ENCODE results near the gene SRBD1. TPM values are rescaled to one million over a fixed set of nuclear protein-coding genes. Genes with fewer than 3 reads are reported as not detected.

SRBD1 gene
- total and polyA plus RNA-seq, 2 experiments from 2014 or later, result 8.1 to 19.2 TPM

DNA sequence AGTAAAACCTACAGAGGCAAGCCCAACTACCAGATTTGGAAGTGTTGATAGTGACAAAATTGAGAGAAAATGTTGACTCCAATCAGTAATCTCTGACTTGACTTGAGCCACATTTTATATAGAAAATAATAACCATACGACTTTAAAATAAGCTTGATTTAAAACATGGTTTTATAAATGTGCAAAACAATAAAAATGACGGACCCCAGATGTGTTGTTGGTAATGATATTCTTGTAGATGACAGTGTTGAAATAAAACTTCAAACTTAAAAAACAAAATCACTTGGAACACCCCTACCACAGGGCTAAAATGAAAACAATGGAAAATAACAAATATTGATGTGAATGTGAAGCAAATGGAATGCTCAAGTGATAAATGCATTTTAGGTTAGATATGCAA lies 188.1 kb downstream of the SRBD1 start:
- H3K4me1 ChIP-seq (ENCODE audit: insufficient read depth), result no peaks in the 10 kb centered on the region
- H3K27me3 ChIP-seq (replicated peaks; ENCODE audit: insufficient read depth), result no peaks in the 10 kb centered on the region
- no peaks in the 10 kb centered on the region for H3K9me2 ChIP-seq (ENCODE audit: insufficient read depth)
- H3F3A ChIP-seq (ENCODE audit: insufficient read depth), result no peaks in the 10 kb centered on the region
- DNase-seq, result no peak
- TF ChIP-seq EZH2 (IDR thresholded peaks at IDR 0.05; ENCODE audit: insufficient read depth, poor library complexity, severe bottlenecking) (no peak), EZH2phosphoT487 (IDR thresholded peaks at IDR 0.05; ENCODE audit: insufficient read depth, low read depth) (no peak)
- no peaks in the 10 kb centered on the region for H3K9me3 ChIP-seq (ENCODE audit: low read depth)
- 33 to 57% methylated on average over 2 of the region's 2 CpGs for WGBS, 2 experiments (ENCODE audit: low coverage in 1 of 2, low lambda C conversion rate in 2 of 2, missing lambda C conversion rate in 2 of 2)
- H4K20me1 ChIP-seq (ENCODE audit: insufficient read depth), result no peaks in the 10 kb centered on the region
- H2AFZ ChIP-seq, result no peak overlapping the region
- no peak overlapping the region for H3K4me2 ChIP-seq (ENCODE audit: unreplicated experiment)
- in situ Hi-C loops (cut with MboI), result no loop called here
- no peak overlapping the region for H3K9ac ChIP-seq
- peaks cover 8% of the 10 kb centered on the region; the same call in 1 of the 2 replicates for H3K36me3 ChIP-seq (ENCODE audit: low read depth)
- no peak overlapping the region for H3K4me3 ChIP-seq
- no peak overlapping the region for H3K27ac ChIP-seq
- H3K79me2 ChIP-seq (ENCODE audit: insufficient read depth), result no peaks in the 10 kb centered on the region

DNA sequence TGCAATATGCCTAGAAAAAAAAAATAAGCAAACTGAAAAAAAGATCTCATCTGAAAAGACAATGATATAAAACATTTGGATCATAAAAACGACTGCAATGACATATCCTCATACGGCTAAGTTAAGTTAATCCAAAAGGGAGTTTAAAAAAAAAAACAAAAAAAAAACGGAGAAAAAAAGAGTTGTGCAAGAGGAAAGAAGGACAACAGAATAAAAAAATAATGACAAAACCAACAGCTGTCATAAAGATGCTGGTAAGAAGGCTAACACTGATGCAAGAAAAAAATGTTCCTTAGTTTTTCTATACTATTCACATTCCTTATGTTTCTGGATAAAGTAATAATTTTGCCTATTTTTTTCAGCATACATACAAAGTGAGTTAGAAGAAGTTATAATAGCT lies 192.5 kb downstream of the SRBD1 start:
- H3K4me2 ChIP-seq (ENCODE audit: unreplicated experiment), result no peak overlapping the region
- WGBS, 2 experiments (ENCODE audit: low coverage in 1 of 2, low lambda C conversion rate in 2 of 2, missing lambda C conversion rate in 2 of 2), result 46 to 70% methylated on average over 3 of the region's 3 CpGs
- peaks cover 11% of the 10 kb centered on the region; the same call in 1 of the 2 replicates for H3K36me3 ChIP-seq (ENCODE audit: low read depth)
- TF ChIP-seq EZH2phosphoT487 (IDR thresholded peaks at IDR 0.05; ENCODE audit: insufficient read depth, low read depth) (no peak), EZH2 (IDR thresholded peaks at IDR 0.05; ENCODE audit: insufficient read depth, poor library complexity, severe bottlenecking) (no peak)
- H4K20me1 ChIP-seq (ENCODE audit: insufficient read depth), result no peaks in the 10 kb centered on the region
- no peaks in the 10 kb centered on the region for H3K9me2 ChIP-seq (ENCODE audit: insufficient read depth)
- H3K27me3 ChIP-seq (replicated peaks; ENCODE audit: insufficient read depth), result no peaks in the 10 kb centered on the region
- DNase-seq, result no peak
- no peaks in the 10 kb centered on the region for H3K4me1 ChIP-seq (ENCODE audit: insufficient read depth)
- no peak overlapping the region for H3K27ac ChIP-seq
- H3K9me3 ChIP-seq (ENCODE audit: low read depth), result no peaks in the 10 kb centered on the region
- in situ Hi-C loops (cut with MboI), result no loop called here
- H3K4me3 ChIP-seq, result no peak overlapping the region
- no peaks in the 10 kb centered on the region for H3K79me2 ChIP-seq (ENCODE audit: insufficient read depth)
- no peak overlapping the region for H2AFZ ChIP-seq
- no peak overlapping the region for H3K9ac ChIP-seq
- no peaks in the 10 kb centered on the region for H3F3A ChIP-seq (ENCODE audit: insufficient read depth)

DNA sequence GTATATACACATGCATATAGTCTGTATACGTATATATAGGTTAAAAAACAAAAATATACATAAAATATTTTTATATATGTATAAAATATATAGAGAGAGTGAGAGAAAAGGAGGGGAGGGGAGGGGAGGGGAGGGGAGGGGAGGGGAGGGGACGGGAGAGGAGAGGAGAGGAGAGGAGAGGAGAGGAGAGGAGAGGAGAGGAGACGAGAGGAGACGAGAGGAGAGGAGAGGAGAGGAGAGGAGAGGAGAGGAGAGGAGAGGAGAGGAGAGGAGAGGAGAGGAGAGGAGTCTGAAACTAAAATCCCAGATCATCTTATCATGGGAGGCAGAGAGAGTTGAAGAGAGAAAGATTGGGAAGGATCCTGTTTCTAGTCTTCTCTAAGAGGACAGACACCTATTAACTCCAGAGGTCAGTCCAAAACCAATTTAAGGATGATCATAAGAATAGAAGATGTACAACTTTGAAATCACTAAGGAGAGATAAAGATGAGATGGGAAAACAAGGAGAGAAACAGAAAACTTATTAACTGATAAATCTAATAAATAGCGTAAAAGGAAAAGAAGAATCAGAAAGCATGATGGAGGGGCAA lies 195.4 kb downstream of the SRBD1 start:
- in situ Hi-C loops (cut with MboI), result no loop called here
- no peaks in the 10 kb centered on the region for H3K4me1 ChIP-seq (ENCODE audit: insufficient read depth)
- TF ChIP-seq EZH2 (IDR thresholded peaks at IDR 0.05; ENCODE audit: insufficient read depth, poor library complexity, severe bottlenecking) (no peak), EZH2phosphoT487 (IDR thresholded peaks at IDR 0.05; ENCODE audit: insufficient read depth, low read depth) (no peak)
- H3K27ac ChIP-seq, result no peak overlapping the region
- no peaks in the 10 kb centered on the region for H4K20me1 ChIP-seq (ENCODE audit: insufficient read depth)
- H3K4me2 ChIP-seq (ENCODE audit: unreplicated experiment), result no peak overlapping the region
- no peak for DNase-seq
- H3K79me2 ChIP-seq (ENCODE audit: insufficient read depth), result no peaks in the 10 kb centered on the region
- no peaks in the 10 kb centered on the region for H3K27me3 ChIP-seq (replicated peaks; ENCODE audit: insufficient read depth)
- no peak overlapping the region for H3K9ac ChIP-seq
- no peaks in the 10 kb centered on the region for H3K9me2 ChIP-seq (ENCODE audit: insufficient read depth)
- no peaks in the 10 kb centered on the region for H3F3A ChIP-seq (ENCODE audit: insufficient read depth)
- no peaks in the 10 kb centered on the region for H3K9me3 ChIP-seq (ENCODE audit: low read depth)
- H3K4me3 ChIP-seq, result no peak overlapping the region
- H2AFZ ChIP-seq, result no peak overlapping the region
- peaks cover 13% of the 10 kb centered on the region; the same call in 1 of the 2 replicates for H3K36me3 ChIP-seq (ENCODE audit: low read depth)
- WGBS, 2 experiments (ENCODE audit: low coverage in 1 of 2, low lambda C conversion rate in 2 of 2, missing lambda C conversion rate in 2 of 2), result 65 to 92% methylated on average over 4 to 5 of the region's 5 CpGs

DNA sequence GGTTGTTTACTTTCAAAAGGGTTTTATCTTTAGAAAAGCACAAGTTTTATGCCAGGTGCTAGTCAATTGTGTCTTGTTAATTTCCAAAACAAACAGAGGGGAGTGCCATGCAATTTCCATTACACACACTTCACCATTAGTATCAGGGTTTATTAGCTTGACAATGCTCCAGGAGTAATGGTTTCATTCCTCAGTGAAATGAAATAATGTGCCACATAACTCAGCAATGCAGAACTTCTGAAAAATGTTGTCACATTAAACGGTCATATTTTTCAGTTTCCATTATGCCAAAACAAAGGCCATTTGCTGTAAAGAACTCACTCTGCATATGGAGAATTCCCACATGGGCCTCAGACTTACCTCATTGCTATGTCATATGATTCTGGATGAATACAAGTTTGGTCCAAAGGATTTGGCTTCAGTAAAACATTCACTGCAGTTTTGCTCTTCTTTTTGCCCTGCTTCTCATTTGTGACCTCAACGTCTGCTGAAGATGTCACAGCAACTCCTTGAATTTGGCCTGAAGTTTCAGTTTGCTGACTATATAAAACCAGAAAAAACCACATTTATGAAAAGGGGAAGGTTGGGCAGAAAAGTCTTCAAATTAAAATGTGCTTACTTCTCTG lies 198.2 kb downstream of the SRBD1 start:
- H2AFZ ChIP-seq, result no peak overlapping the region

More for the DNA sequence above, 198.2 kb downstream of the SRBD1 start:
- Histone ChIP-seq H3K79me2 (ENCODE audit: insufficient read depth) (no peaks in the 10 kb centered on the region), H3K27ac (no peak overlapping the region), H3K9me2 (ENCODE audit: insufficient read depth) (no peaks in the 10 kb centered on the region), H3K4me1 (ENCODE audit: insufficient read depth) (no peaks in the 10 kb centered on the region), H3K36me3 (ENCODE audit: low read depth) (peaks cover 5% of the 10 kb centered on the region; the same call in 1 of the 2 replicates), H3K4me2 (ENCODE audit: unreplicated experiment) (no peak overlapping the region), H4K20me1 (ENCODE audit: insufficient read depth) (no peaks in the 10 kb centered on the region), H3F3A (ENCODE audit: insufficient read depth) (no peaks in the 10 kb centered on the region), H3K9ac (no peak overlapping the region), H3K4me3 (no peak overlapping the region), H3K27me3 (replicated peaks; ENCODE audit: insufficient read depth) (no peaks in the 10 kb centered on the region), H3K9me3 (ENCODE audit: low read depth) (no peaks in the 10 kb centered on the region)
- in situ Hi-C loops (cut with MboI), result no loop called here
- TF ChIP-seq EZH2phosphoT487 (IDR thresholded peaks at IDR 0.05; ENCODE audit: insufficient read depth, low read depth) (no peak), EZH2 (IDR thresholded peaks at IDR 0.05; ENCODE audit: insufficient read depth, poor library complexity, severe bottlenecking) (no peak)
- DNase-seq, result peak; percentile 18
- WGBS, 2 experiments (ENCODE audit: low coverage in 1 of 2, low lambda C conversion rate in 2 of 2, missing lambda C conversion rate in 2 of 2), result 28 to 35% methylated on average over 2 of the region's 2 CpGs
